ENCODE data around the gene TEX26. TPM values are rescaled to one million over a fixed set of nuclear protein-coding genes. Genes with fewer than 3 reads are reported as not detected.

TEX26 gene
- polyA plus RNA-seq, 1 of the 3 experiments (the other 2 are of a cell fraction), result not detected

- Histone ChIP-seq H3K4me1 (ENCODE audit: control insufficient read depth in 1 of 2, insufficient read depth in 2 of 2, low read depth in 1 of 2, low read length in 1 of 2) (no peaks in the 10 kb centered on the region), H3K9me2 (no peaks in the 10 kb centered on the region), H3K79me2 (ENCODE audit: insufficient read depth) (no peaks in the 10 kb centered on the region), H2AFZ (ENCODE audit: low read depth) (no peak overlapping the region), H3K27ac (ENCODE audit: low read depth in 2 of 2, low read length in 1 of 2) (no peak overlapping the region), H3K9ac (no peak overlapping the region), H3K36me3 (replicated peaks in 1 of 2; ENCODE audit: control insufficient read depth in 1 of 2, insufficient read depth in 2 of 2, low read length in 1 of 2) (no peaks in the 10 kb centered on the region), H4K20me1 (ENCODE audit: insufficient read depth) (no peaks in the 10 kb centered on the region), H3K4me3 (ENCODE audit: low read depth in 2 of 2, low read length in 1 of 2) (no peak overlapping the region), H3K27me3 (ENCODE audit: insufficient read depth) (no peaks in the 10 kb centered on the region; the same call in 1 of the 2 replicates), H3F3A (replicated peaks; ENCODE audit: insufficient read depth) (no peaks in the 10 kb centered on the region), H3K4me2 (no peak overlapping the region), H3K9me3 (no peaks in the 10 kb centered on the region)
- CTCF ChIA-PET, result interaction anchor here (0.7 kb wide), 1 partner anchor 29 kb away, joined by 3 read pairs; no protein-coding TSS in a partner anchor
- WGBS (ENCODE audit: low lambda C conversion rate), result 48% methylated on average over 1 of the region's 1 CpG
- no peak for TF ChIP-seq ZBTB33 (IDR thresholded peaks at IDR 0.05; ENCODE audit: borderline replicate concordance, low read depth)
- TF ChIP-seq TEAD4 (IDR thresholded peaks at IDR 0.05; ENCODE audit: borderline replicate concordance, insufficient read depth), result no peak
- TF ChIP-seq SMC3 (IDR thresholded peaks at IDR 0.05; ENCODE audit: low read depth, low read length), result no peak
- TF ChIP-seq FOXJ3 (CRISPR knock-in tag; IDR thresholded peaks at IDR 0.05), result no peak
- TF ChIP-seq EP300 (IDR thresholded peaks at IDR 0.05; ENCODE audit: borderline replicate concordance in 1 of 2, low read depth in 1 of 2, low read length in 1 of 2), result no peak
- TF ChIP-seq, protein P1, sequence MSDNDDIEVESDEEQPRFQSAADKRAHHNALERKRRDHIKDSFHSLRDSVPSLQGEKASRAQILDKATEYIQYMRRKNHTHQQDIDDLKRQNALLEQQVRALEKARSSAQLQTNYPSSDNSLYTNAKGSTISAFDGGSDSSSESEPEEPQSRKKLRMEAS (IDR thresholded peaks at IDR 0.05; ENCODE audit: low read depth), result no peak
- TF ChIP-seq MEF2A (IDR thresholded peaks at IDR 0.05; ENCODE audit: borderline replicate concordance, low read depth), result no peak
- no peak for TF ChIP-seq RFX5 (IDR thresholded peaks at IDR 0.05; ENCODE audit: low read length)
- TF ChIP-seq MXI1 (IDR thresholded peaks at IDR 0.05; ENCODE audit: low read depth, low read length), result no peak
- TF ChIP-seq CHD2 (IDR thresholded peaks at IDR 0.05; ENCODE audit: low read length, partially characterized antibody), result no peak
- TF ChIP-seq RAD21 (IDR thresholded peaks at IDR 0.05; ENCODE audit: low read length), result no peak
- no peak for TF ChIP-seq IRF3 (IDR thresholded peaks at IDR 0.05; ENCODE audit: low read depth, low read length)
- TF ChIP-seq FOSL2 (IDR thresholded peaks at IDR 0.05; ENCODE audit: borderline replicate concordance, low read depth), result no peak
- TF ChIP-seq POLR2AphosphoS5 (IDR thresholded peaks at IDR 0.05; ENCODE audit: low read depth, low read length), result no peak
- POLR2A ChIA-PET, result no interaction called here
- DNase-seq, result no peak
Observed at GRCh38 chr13:30965380-30965779, 32.9 kb downstream of the TEX26 start.

GRCh38 chr13:30966101-30966500, 33.6 kb downstream of the TEX26 start:
- DNase-seq, result no peak
- no peaks in the 10 kb centered on the region for H3K79me2 ChIP-seq (ENCODE audit: insufficient read depth)
- H3K27ac ChIP-seq (ENCODE audit: low read depth in 2 of 2, low read length in 1 of 2), result no peak overlapping the region
- WGBS (ENCODE audit: low lambda C conversion rate), result 64% methylated on average over 3 of the region's 3 CpGs
- H3K4me1 ChIP-seq (ENCODE audit: control insufficient read depth in 1 of 2, insufficient read depth in 2 of 2, low read depth in 1 of 2, low read length in 1 of 2), result peaks cover 0 to 4% of the 10 kb centered on the region in 2 experiments; a peak in 1 of 4 replicates
- ChIA-PET CTCF (interaction anchor here (0.7 to 1.1 kb wide), 2 partner anchors 30 to 78 kb away, joined by 3 to 5 read pairs; no protein-coding TSS in a partner anchor), POLR2A (no interaction called here)
- H4K20me1 ChIP-seq (ENCODE audit: insufficient read depth), result no peaks in the 10 kb centered on the region
- H3K9me3 ChIP-seq, result no peaks in the 10 kb centered on the region
- no peaks in the 10 kb centered on the region for H3K9me2 ChIP-seq
- no peaks in the 10 kb centered on the region for H3K36me3 ChIP-seq (replicated peaks in 1 of 2; ENCODE audit: control insufficient read depth in 1 of 2, insufficient read depth in 2 of 2, low read length in 1 of 2)
- no peak overlapping the region for H2AFZ ChIP-seq (ENCODE audit: low read depth)
- H3K27me3 ChIP-seq (ENCODE audit: insufficient read depth), result no peaks in the 10 kb centered on the region; the same call in 1 of the 2 replicates
- H3K9ac ChIP-seq, result no peak overlapping the region
- H3K4me3 ChIP-seq (ENCODE audit: low read depth in 2 of 2, low read length in 1 of 2), result no peak overlapping the region
- H3F3A ChIP-seq (replicated peaks; ENCODE audit: insufficient read depth), result no peaks in the 10 kb centered on the region
- no peak overlapping the region for H3K4me2 ChIP-seq
- TF ChIP-seq FOXM1 (IDR thresholded peaks at IDR 0.05; ENCODE audit: low read depth) (no peak), GATA2 (CRISPR knock-in tag; IDR thresholded peaks at IDR 0.05) (no peak), MXI1 (IDR thresholded peaks at IDR 0.05; ENCODE audit: low read depth, low read length) (no peak), RAD21 (IDR thresholded peaks at IDR 0.05; ENCODE audit: low read length) (no peak), TEAD4 (IDR thresholded peaks at IDR 0.05; ENCODE audit: borderline replicate concordance, insufficient read depth) (no peak), TAF1 (IDR thresholded peaks at IDR 0.05; ENCODE audit: borderline replicate concordance, low read depth, low read length) (no peak), CHD2 (IDR thresholded peaks at IDR 0.05; ENCODE audit: low read length, partially characterized antibody) (no peak), RFX5 (IDR thresholded peaks at IDR 0.05; ENCODE audit: low read length) (no peak), IRF3 (IDR thresholded peaks at IDR 0.05; ENCODE audit: low read depth, low read length) (no peak), RCOR1 (IDR thresholded peaks at IDR 0.05; ENCODE audit: low read length) (no peak), JUND (IDR thresholded peaks at IDR 0.05) (no peak), SMC3 (IDR thresholded peaks at IDR 0.05; ENCODE audit: low read depth, low read length) (no peak)
- TF ChIP-seq, protein P2, sequence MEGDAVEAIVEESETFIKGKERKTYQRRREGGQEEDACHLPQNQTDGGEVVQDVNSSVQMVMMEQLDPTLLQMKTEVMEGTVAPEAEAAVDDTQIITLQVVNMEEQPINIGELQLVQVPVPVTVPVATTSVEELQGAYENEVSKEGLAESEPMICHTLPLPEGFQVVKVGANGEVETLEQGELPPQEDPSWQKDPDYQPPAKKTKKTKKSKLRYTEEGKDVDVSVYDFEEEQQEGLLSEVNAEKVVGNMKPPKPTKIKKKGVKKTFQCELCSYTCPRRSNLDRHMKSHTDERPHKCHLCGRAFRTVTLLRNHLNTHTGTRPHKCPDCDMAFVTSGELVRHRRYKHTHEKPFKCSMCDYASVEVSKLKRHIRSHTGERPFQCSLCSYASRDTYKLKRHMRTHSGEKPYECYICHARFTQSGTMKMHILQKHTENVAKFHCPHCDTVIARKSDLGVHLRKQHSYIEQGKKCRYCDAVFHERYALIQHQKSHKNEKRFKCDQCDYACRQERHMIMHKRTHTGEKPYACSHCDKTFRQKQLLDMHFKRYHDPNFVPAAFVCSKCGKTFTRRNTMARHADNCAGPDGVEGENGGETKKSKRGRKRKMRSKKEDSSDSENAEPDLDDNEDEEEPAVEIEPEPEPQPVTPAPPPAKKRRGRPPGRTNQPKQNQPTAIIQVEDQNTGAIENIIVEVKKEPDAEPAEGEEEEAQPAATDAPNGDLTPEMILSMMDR (IDR thresholded peaks at IDR 0.05), result no peak
- TF ChIP-seq, protein P1 (IDR thresholded peaks at IDR 0.05; ENCODE audit: low read depth), result no peak

All from SK-N-SH (cell line).